Parathyroid adenoma (tissue), 2 donors: ENCODE measurements around the gene HAT1.
"Not testable (repeated sequence)": the region's sequence is repeated elsewhere in the genome, so short reads cannot be mapped to it uniquely, and the experiment has no call there.

Experiments
- H2AFZ ChIP-seq: fragments of 300-600 bp; sonication (generic); one replicate; pipeline ENCODE4 v1.7.0; 2017; ENCODE audit warnings: antibody characterized with exemption, mild to moderate bottlenecking
- H3K27ac ChIP-seq: fragments of 300-600 bp; sonication (generic); one replicate; pipeline ENCODE4 v1.7.0; 2017
- H3K27me3 ChIP-seq: fragments of 300-600 bp; sonication (generic); one replicate; pipeline ENCODE4 v1.7.0; 2017; ENCODE audit warnings: low read length; ENCODE audit not compliant: control insufficient read depth, insufficient read depth
- H3K36me3 ChIP-seq: fragments of 300-600 bp; sonication (generic); one replicate; pipeline ENCODE4 v1.7.0; 2017; ENCODE audit warnings: low read length; ENCODE audit not compliant: control insufficient read depth, insufficient read depth
- H3K4me1 ChIP-seq: fragments of 300-600 bp; sonication (generic); one replicate; pipeline ENCODE4 v1.7.0; 2017; ENCODE audit warnings: control low read depth
- H3K4me2 ChIP-seq: fragments of 300-600 bp; sonication (generic); one replicate; pipeline ENCODE4 v1.7.0; 2017; ENCODE audit warnings: low read length
- H3K4me3 ChIP-seq: fragments of 300-600 bp; sonication (generic); one replicate; pipeline ENCODE4 v1.7.0; 2017; ENCODE audit warnings: low read depth, low read length
- H3K79me2 ChIP-seq: fragments of 300-600 bp; sonication (generic); one replicate; pipeline ENCODE4 v1.7.0; 2017; ENCODE audit warnings: control low read depth
- H3K9ac ChIP-seq: fragments of 300-600 bp; sonication (generic); one replicate; pipeline ENCODE4 v1.7.0; 2017; ENCODE audit warnings: mild to moderate bottlenecking
- H3K9me3 ChIP-seq: fragments of 300-600 bp; sonication (generic); one replicate; pipeline ENCODE4 v1.7.0; 2017; ENCODE audit warnings: low read length; ENCODE audit not compliant: control insufficient read depth
- CTCF ChIP-seq: fragments of 300-600 bp; sonication (generic); IDR thresholded peaks from one replicate; pipeline ENCODE4 v1.7.0; 2017; ENCODE audit warnings: antibody characterized with exemption, mild to moderate bottlenecking
- donor health status: primary hyperparathyroidism.

Gene HAT1

GRCh38 chr2:171966688-171967087 is 44.4 kb downstream of the HAT1 start:
- Histone ChIP-seq H2AFZ (no peak overlapping the region), H3K4me2 (no peak overlapping the region), H3K9ac (no peak overlapping the region), H3K9me3 (no peaks in the 10 kb centered on the region), H3K36me3 (no peaks in the 10 kb centered on the region), H3K27me3 (no peaks in the 10 kb centered on the region), H3K27ac (no peak overlapping the region), H3K4me3 (no peak overlapping the region), H3K4me1 (no peaks in the 10 kb centered on the region), H3K79me2 (no peaks in the 10 kb centered on the region)
- no peak for TF ChIP-seq CTCF

GRCh38 chr2:171968509-171968908 is 46.2 kb downstream of the HAT1 start:
- TF ChIP-seq CTCF = no peak
- H3K27ac ChIP-seq = no peak overlapping the region
- no peak overlapping the region for H3K4me3 ChIP-seq
- no peaks in the 10 kb centered on the region for H3K9me3 ChIP-seq
- H3K79me2 ChIP-seq = no peaks in the 10 kb centered on the region
- no peak overlapping the region for H2AFZ ChIP-seq
- no peaks in the 10 kb centered on the region for H3K36me3 ChIP-seq
- H3K4me2 ChIP-seq = no peak overlapping the region
- no peak overlapping the region for H3K9ac ChIP-seq
- H3K27me3 ChIP-seq = no peaks in the 10 kb centered on the region
- H3K4me1 ChIP-seq = no peaks in the 10 kb centered on the region

- Histone ChIP-seq H3K4me1 (no peaks in the 10 kb centered on the region), H3K27me3 (no peaks in the 10 kb centered on the region), H3K36me3 (no peaks in the 10 kb centered on the region), H3K4me3 (no peak overlapping the region), H3K9me3 (no peaks in the 10 kb centered on the region), H3K4me2 (no peak overlapping the region), H3K9ac (no peak overlapping the region), H3K79me2 (no peaks in the 10 kb centered on the region), H3K27ac (no peak overlapping the region), H2AFZ (no peak overlapping the region)
- TF ChIP-seq CTCF = no peak
Measured at GRCh38 chr2:171972329-171972982, 50.2 kb downstream of the HAT1 start.

GRCh38 chr2:171979103-171979502 is 56.8 kb downstream of the HAT1 start:
- no peaks in the 10 kb centered on the region for H3K36me3 ChIP-seq

GRCh38 chr2:171983924-171984323 is 61.7 kb downstream of the HAT1 start:
- H3K4me3 ChIP-seq, H3K36me3 ChIP-seq, H3K27ac ChIP-seq, H3K9ac ChIP-seq, H3K4me1 ChIP-seq, H3K4me2 ChIP-seq, H3K79me2 ChIP-seq, H3K27me3 ChIP-seq, H2AFZ ChIP-seq, H3K9me3 ChIP-seq: not testable (repeated sequence)

More at GRCh38 chr2:171979103-171979502, 56.8 kb downstream of the HAT1 start:
- H3K4me1 ChIP-seq = no peaks in the 10 kb centered on the region
- no peak for TF ChIP-seq CTCF
- no peak overlapping the region for H2AFZ ChIP-seq
- H3K27ac ChIP-seq = no peak overlapping the region
- no peaks in the 10 kb centered on the region for H3K27me3 ChIP-seq
- no peaks in the 10 kb centered on the region for H3K79me2 ChIP-seq
- no peaks in the 10 kb centered on the region for H3K9me3 ChIP-seq
- no peak overlapping the region for H3K4me3 ChIP-seq
- H3K9ac ChIP-seq = no peak overlapping the region
- H3K4me2 ChIP-seq = no peak overlapping the region
